SK-N-SH treated with all-trans-retinoic acid at 6 μM for 48 hours (cell line): ENCODE data around the gene POLDIP2.

Experiments used
- ATAC-seq: fragments of 200-7000 bp; cut with Tn5 transposase; 3 replicates; pipeline ENCODE4 v1.9.1; 2020; ENCODE audit warnings: mild to moderate bottlenecking, moderate library complexity
- ARNTL ChIP-seq: fragments of 450-650 bp; formaldehyde crosslinking; IDR thresholded peaks from 2 replicates; pipeline ENCODE4 v1.5.0; 2020; ENCODE audit warnings: low read depth, mild to moderate bottlenecking, moderate library complexity, borderline replicate concordance
- BACH2 ChIP-seq: fragments of 250-450 bp; sonication (Bioruptor Pico); IDR thresholded peaks from 2 replicates; pipeline ENCODE4 v1.9.0; 2021; ENCODE audit warnings: mild to moderate bottlenecking, borderline replicate concordance
- CSDC2 ChIP-seq: fragments of 250-450 bp; sonication (Bioruptor Pico); IDR thresholded peaks from 2 replicates; pipeline ENCODE4 v1.5.0; 2020; ENCODE audit warnings: mild to moderate bottlenecking, moderate library complexity
- CSRNP3 ChIP-seq: fragments of 250-450 bp; sonication (Bioruptor Pico); IDR thresholded peaks from 2 replicates; pipeline ENCODE4 v1.5.1; 2021; ENCODE audit warnings: mild to moderate bottlenecking, moderate library complexity
- ESRRG ChIP-seq: fragments of 250-450 bp; sonication (Bioruptor Pico); IDR thresholded peaks from 2 replicates; pipeline ENCODE4 v1.6.1; 2021; ENCODE audit warnings: mild to moderate bottlenecking
- GLIS3 ChIP-seq: fragments of 250-450 bp; sonication (Bioruptor Pico); IDR thresholded peaks from 2 replicates; pipeline ENCODE4 v1.5.0; 2020; ENCODE audit warnings: mild to moderate bottlenecking, moderate library complexity
- OSR1 ChIP-seq: fragments of 250-450 bp; sonication (Bioruptor Pico); IDR thresholded peaks from 2 replicates; pipeline ENCODE4 v1.8.0; 2022; ENCODE audit warnings: moderate library complexity, mild to moderate bottlenecking, inconsistent platforms
- PATZ1 ChIP-seq: fragments of 250-450 bp; sonication (Bioruptor Pico); IDR thresholded peaks from 2 replicates; pipeline ENCODE4 v1.8.0; 2020; ENCODE audit warnings: mild to moderate bottlenecking, moderate library complexity, borderline replicate concordance
- POU6F1 ChIP-seq: fragments of 250-450 bp; sonication (Bioruptor Pico); IDR thresholded peaks from 2 replicates; pipeline ENCODE4 v1.8.0; 2021; ENCODE audit warnings: low read depth, mild to moderate bottlenecking, moderate library complexity, borderline replicate concordance
- PPARA ChIP-seq: fragments of 250-450 bp; sonication (Bioruptor Pico); IDR thresholded peaks from 2 replicates; pipeline ENCODE4 v1.5.0; 2020; ENCODE audit warnings: mild to moderate bottlenecking, borderline replicate concordance
- RARB ChIP-seq: fragments of 250-450 bp; sonication (Bioruptor Pico); IDR thresholded peaks from 2 replicates; pipeline ENCODE4 v1.8.0; 2021; ENCODE audit warnings: mild to moderate bottlenecking, moderate library complexity
- TCF4 ChIP-seq: fragments of 250-450 bp; sonication (Bioruptor Pico); IDR thresholded peaks from 2 replicates; pipeline ENCODE4 v1.8.0; 2021; ENCODE audit warnings: mild to moderate bottlenecking, moderate library complexity, borderline replicate concordance
- ZFP3 ChIP-seq: fragments of 250-450 bp; sonication (Bioruptor Pico); IDR thresholded peaks from 2 replicates; pipeline ENCODE4 v1.5.0; 2020; ENCODE audit warnings: mild to moderate bottlenecking, moderate library complexity
- ZFP30 ChIP-seq: fragments of 450-650 bp; formaldehyde crosslinking; IDR thresholded peaks from 2 replicates; pipeline ENCODE4 v1.5.0; 2022; ENCODE audit warnings: mild to moderate bottlenecking, moderate library complexity
- ZNF565 ChIP-seq: fragments of 450-650 bp; formaldehyde crosslinking; conservative IDR thresholded peaks from 2 replicates; pipeline ENCODE4 v1.5.0; 2020; ENCODE audit warnings: low read depth, mild to moderate bottlenecking, moderate library complexity
- ZNF70 ChIP-seq: fragments of 450-650 bp; formaldehyde crosslinking; IDR thresholded peaks from 2 replicates; pipeline ENCODE4 v1.5.0; 2020; ENCODE audit warnings: mild to moderate bottlenecking, moderate library complexity
- TF ChIP-seq, protein P1 (sequence below): fragments of 250-450 bp; sonication (Bioruptor Pico); IDR thresholded peaks from 2 replicates; pipeline ENCODE4 v1.5.1; 2020; ENCODE audit warnings: low read depth, mild to moderate bottlenecking, moderate library complexity
- TF ChIP-seq, protein P2 (sequence below): fragments of 250-450 bp; sonication (Bioruptor Pico); IDR thresholded peaks from 2 replicates; pipeline ENCODE4 v1.5.0; 2020; ENCODE audit warnings: mild to moderate bottlenecking, moderate library complexity

The POLDIP2 gene

DNA sequence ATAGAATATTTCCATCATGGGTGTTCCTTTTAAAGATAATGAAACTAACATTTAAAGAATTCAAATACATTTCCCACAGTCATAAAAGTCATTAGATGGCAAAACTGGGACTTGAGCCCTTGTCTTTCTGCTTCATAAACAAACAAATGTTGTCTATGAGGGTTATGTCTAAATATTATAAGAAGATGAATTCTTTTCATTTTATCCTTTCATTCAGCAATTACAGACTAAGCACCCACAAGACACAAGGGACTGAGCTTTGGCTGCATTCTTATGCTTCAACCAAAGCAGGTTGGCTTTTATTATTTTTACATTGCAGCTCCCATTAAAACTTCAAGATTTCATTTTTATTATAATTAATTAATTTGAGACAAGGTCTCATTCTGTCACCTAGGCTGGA, 29.1 kb upstream of the POLDIP2 start:
- no peak for TF ChIP-seq GLIS3 (CRISPR knock-in tag)
- no peak for TF ChIP-seq CSRNP3
- no peak for TF ChIP-seq ZNF565
- no peak for TF ChIP-seq OSR1 (CRISPR knock-in tag)
- TF ChIP-seq PATZ1 = no peak
- TF ChIP-seq BACH2 (CRISPR knock-in tag) = no peak
- TF ChIP-seq PPARA (CRISPR knock-in tag) = no peak
- TF ChIP-seq ZFP30 (CRISPR knock-in tag) = no peak
- TF ChIP-seq ZFP3 = no peak
- no peak for TF ChIP-seq TCF4 (CRISPR knock-in tag)
- no peak for TF ChIP-seq ARNTL (CRISPR knock-in tag)
- TF ChIP-seq, protein P1, sequence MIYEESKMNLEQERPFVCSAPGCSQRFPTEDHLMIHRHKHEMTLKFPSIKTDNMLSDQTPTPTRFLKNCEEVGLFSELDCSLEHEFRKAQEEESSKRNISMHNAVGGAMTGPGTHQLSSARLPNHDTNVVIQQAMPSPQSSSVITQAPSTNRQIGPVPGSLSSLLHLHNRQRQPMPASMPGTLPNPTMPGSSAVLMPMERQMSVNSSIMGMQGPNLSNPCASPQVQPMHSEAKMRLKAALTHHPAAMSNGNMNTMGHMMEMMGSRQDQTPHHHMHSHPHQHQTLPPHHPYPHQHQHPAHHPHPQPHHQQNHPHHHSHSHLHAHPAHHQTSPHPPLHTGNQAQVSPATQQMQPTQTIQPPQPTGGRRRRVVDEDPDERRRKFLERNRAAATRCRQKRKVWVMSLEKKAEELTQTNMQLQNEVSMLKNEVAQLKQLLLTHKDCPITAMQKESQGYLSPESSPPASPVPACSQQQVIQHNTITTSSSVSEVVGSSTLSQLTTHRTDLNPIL (CRISPR knock-in tag) = no peak
- TF ChIP-seq, protein P2, sequence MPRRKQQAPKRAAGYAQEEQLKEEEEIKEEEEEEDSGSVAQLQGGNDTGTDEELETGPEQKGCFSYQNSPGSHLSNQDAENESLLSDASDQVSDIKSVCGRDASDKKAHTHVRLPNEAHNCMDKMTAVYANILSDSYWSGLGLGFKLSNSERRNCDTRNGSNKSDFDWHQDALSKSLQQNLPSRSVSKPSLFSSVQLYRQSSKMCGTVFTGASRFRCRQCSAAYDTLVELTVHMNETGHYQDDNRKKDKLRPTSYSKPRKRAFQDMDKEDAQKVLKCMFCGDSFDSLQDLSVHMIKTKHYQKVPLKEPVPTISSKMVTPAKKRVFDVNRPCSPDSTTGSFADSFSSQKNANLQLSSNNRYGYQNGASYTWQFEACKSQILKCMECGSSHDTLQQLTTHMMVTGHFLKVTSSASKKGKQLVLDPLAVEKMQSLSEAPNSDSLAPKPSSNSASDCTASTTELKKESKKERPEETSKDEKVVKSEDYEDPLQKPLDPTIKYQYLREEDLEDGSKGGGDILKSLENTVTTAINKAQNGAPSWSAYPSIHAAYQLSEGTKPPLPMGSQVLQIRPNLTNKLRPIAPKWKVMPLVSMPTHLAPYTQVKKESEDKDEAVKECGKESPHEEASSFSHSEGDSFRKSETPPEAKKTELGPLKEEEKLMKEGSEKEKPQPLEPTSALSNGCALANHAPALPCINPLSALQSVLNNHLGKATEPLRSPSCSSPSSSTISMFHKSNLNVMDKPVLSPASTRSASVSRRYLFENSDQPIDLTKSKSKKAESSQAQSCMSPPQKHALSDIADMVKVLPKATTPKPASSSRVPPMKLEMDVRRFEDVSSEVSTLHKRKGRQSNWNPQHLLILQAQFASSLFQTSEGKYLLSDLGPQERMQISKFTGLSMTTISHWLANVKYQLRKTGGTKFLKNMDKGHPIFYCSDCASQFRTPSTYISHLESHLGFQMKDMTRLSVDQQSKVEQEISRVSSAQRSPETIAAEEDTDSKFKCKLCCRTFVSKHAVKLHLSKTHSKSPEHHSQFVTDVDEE = no peak
- no peak for TF ChIP-seq CSDC2
- TF ChIP-seq POU6F1 (CRISPR knock-in tag) = no peak
- no peak for TF ChIP-seq RARB
- no peak for TF ChIP-seq ESRRG (CRISPR knock-in tag)
- TF ChIP-seq ZNF70 (CRISPR knock-in tag) = no peak
- ATAC-seq = no peak

DNA sequence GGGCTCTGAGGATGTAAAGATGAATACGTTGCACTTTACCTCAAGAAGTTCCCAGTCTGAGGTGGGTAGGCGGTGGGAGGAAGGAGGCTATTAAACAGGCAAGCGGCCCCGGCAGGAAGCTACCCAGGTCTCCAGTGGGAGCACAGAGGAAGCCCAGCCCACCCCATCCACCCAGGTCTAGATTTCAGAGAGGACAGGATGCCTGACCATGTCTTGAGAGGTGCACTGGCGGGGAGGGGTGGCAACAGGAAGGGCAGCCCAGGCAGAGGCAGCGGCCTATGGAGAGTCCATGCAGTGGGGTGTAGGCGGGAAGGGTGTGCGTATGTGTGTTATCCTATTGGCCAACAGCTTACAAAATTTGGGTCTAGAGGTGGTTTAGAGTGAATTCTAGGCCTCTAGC, 28.1 kb upstream of the POLDIP2 start:
- no peak for ATAC-seq
- TF ChIP-seq, protein P2 = no peak
- TF ChIP-seq POU6F1 (CRISPR knock-in tag) (no peak), GLIS3 (CRISPR knock-in tag) (no peak), BACH2 (CRISPR knock-in tag) (no peak)
